Neural cell (in vitro differentiated cells): ENCODE data around the gene ASIC1.

ENCODE experiments used
- CTCF ChIP-seq: fragments of 450-650 bp; IDR thresholded peaks from 2 replicates; pipeline ENCODE4 v1.5.1; 2014; ENCODE audit warnings: antibody characterized with exemption, mild to moderate bottlenecking, moderate library complexity; ENCODE audit not compliant: poor library complexity, severe bottlenecking
- REST ChIP-seq: IDR thresholded peaks from 2 replicates; pipeline ENCODE4 v1.6.1; 2012; ENCODE audit warnings: borderline replicate concordance
- TAF1 ChIP-seq: IDR thresholded peaks from 2 replicates; pipeline ENCODE4 v1.6.1; 2012; ENCODE audit warnings: low read depth

GRCh38 chr12:50090391-50090790 lies 33.0 kb downstream of the ASIC1 start:
- no peak for TF ChIP-seq CTCF
- TF ChIP-seq TAF1, result no peak
- no peak for TF ChIP-seq REST
